ENCODE measurements around the gene FBXL17. TPM values are rescaled to one million over a fixed set of nuclear protein-coding genes. Genes with fewer than 3 reads are reported as not detected.
A peak's percentile ranks its signal among the peaks of the same experiment; 100 is the strongest.

FBXL17 gene
- total RNA-seq, 1 experiment from 2014 or later = 8.8 TPM

- Histone ChIP-seq H3K9me3 (ENCODE audit: low read length) (no peaks in the 10 kb centered on the region), H3K9ac (ENCODE audit: low read length) (peak overlapping the region; percentile 55), H3K4me1 (ENCODE audit: insufficient read depth, low read length) (peaks cover 32% of the 10 kb centered on the region), H4K20me1 (ENCODE audit: low read length) (no peaks in the 10 kb centered on the region), H3F3A (ENCODE audit: low read length, unreplicated experiment) (no peaks in the 10 kb centered on the region), H2AFZ (ENCODE audit: low read length) (no peak overlapping the region), H3K9me2 (replicated peaks; ENCODE audit: low read length) (no peaks in the 10 kb centered on the region), H3K4me2 (ENCODE audit: low read length) (peak overlapping the region; percentile 49), H3K27me3 (ENCODE audit: low read length) (no peaks in the 10 kb centered on the region), H3K4me3 (ENCODE audit: low read length) (peak overlapping the region; percentile 3; the same call in 1 of the 2 replicates), H3K79me2 (ENCODE audit: low read length) (no peaks in the 10 kb centered on the region), H3K27ac (ENCODE audit: low read length) (peak overlapping the region; percentile 93), H3K36me3 (ENCODE audit: low read depth, low read length) (no peaks in the 10 kb centered on the region)
- TF ChIP-seq CTCF (conservative IDR thresholded peaks at IDR 0.05; ENCODE audit: low read depth, low read length) (no peak), EZH2 (IDR thresholded peaks at IDR 0.05; ENCODE audit: low read length, unreplicated experiment) (no peak), EZH2phosphoT487 (IDR thresholded peaks at IDR 0.05; ENCODE audit: borderline replicate concordance, low read length) (no peak)
- CTCF ChIA-PET = no interaction called here
- DNase-seq (peak; percentile 91), ATAC-seq (no peak)
- POLR2A ChIA-PET (ENCODE audit: unreplicated experiment) = interaction anchor here (0.7 kb wide), 1 partner anchor 78 kb away, joined by 3 read pairs; no protein-coding TSS in a partner anchor
- intact Hi-C loops (cut with micrococcal nuclease) = loop anchor here (10.0 kb wide), 1 partner anchor 1028 kb away; no protein-coding TSS in a partner anchor
- no TSS peak for BruUV-seq (replicated peaks)
Measured at GRCh38 chr5:108386345-108387061, 4.6 kb upstream of the FBXL17 start.

- Histone ChIP-seq H3F3A (ENCODE audit: low read length, unreplicated experiment) (no peaks in the 10 kb centered on the region), H3K9me3 (ENCODE audit: low read length) (no peaks in the 10 kb centered on the region), H2AFZ (ENCODE audit: low read length) (no peak overlapping the region), H3K4me2 (ENCODE audit: low read length) (no peak overlapping the region), H3K79me2 (ENCODE audit: low read length) (peaks cover 9% of the 10 kb centered on the region), H3K27me3 (ENCODE audit: low read length) (no peaks in the 10 kb centered on the region), H3K4me3 (ENCODE audit: low read length) (no peak overlapping the region), H3K27ac (ENCODE audit: low read length) (no peak overlapping the region), H4K20me1 (ENCODE audit: low read length) (no peaks in the 10 kb centered on the region), H3K9me2 (replicated peaks; ENCODE audit: low read length) (no peaks in the 10 kb centered on the region), H3K9ac (ENCODE audit: low read length) (no peak overlapping the region), H3K36me3 (ENCODE audit: low read depth, low read length) (no peaks in the 10 kb centered on the region), H3K4me1 (ENCODE audit: insufficient read depth, low read length) (peaks cover 34% of the 10 kb centered on the region)
- ATAC-seq (no peak), DNase-seq (no peak)
- ChIA-PET CTCF (no interaction called here), POLR2A (ENCODE audit: unreplicated experiment) (no interaction called here)
- no peak for TF ChIP-seq EZH2 (IDR thresholded peaks at IDR 0.05; ENCODE audit: low read length, unreplicated experiment)
- no peak for TF ChIP-seq CTCF (conservative IDR thresholded peaks at IDR 0.05; ENCODE audit: low read depth, low read length)
- no peak for TF ChIP-seq EZH2phosphoT487 (IDR thresholded peaks at IDR 0.05; ENCODE audit: borderline replicate concordance, low read length)
- BruUV-seq (replicated peaks) = no TSS peak
- intact Hi-C loops (cut with micrococcal nuclease) = loop anchor here (10.0 kb wide), 1 partner anchor 1030 kb away; no protein-coding TSS in a partner anchor
Measured at GRCh38 chr5:108384741-108385140, 2.8 kb upstream of the FBXL17 start.
